ENCODE measurements around the gene PPP2R5E.

Gene PPP2R5E

GRCh38 chr14:63432888-63433552, 110.2 kb downstream of the PPP2R5E start:
- no peak for DNase-seq (ENCODE audit: low spot score)

- no peak for DNase-seq (ENCODE audit: low spot score)
Measured at GRCh38 chr14:63432228-63432627, 110.9 kb downstream of the PPP2R5E start.

- DNase-seq (ENCODE audit: low spot score) = no peak
Measured at GRCh38 chr14:63431466-63431865, 111.7 kb downstream of the PPP2R5E start.

GRCh38 chr14:63428486-63428885, 114.7 kb downstream of the PPP2R5E start:
- DNase-seq (ENCODE audit: low spot score) = no peak

- DNase-seq (ENCODE audit: low spot score) = no peak
Measured at GRCh38 chr14:63426838-63427352, 116.3 kb downstream of the PPP2R5E start.

- no peak for DNase-seq (ENCODE audit: low spot score)
Measured at GRCh38 chr14:63423889-63424288, 119.3 kb downstream of the PPP2R5E start.

- DNase-seq (ENCODE audit: low spot score) = no peak
Measured at GRCh38 chr14:63423381-63423780, 119.8 kb downstream of the PPP2R5E start.

- DNase-seq (ENCODE audit: low spot score) = no peak
Measured at GRCh38 chr14:63421919-63422318, 121.3 kb downstream of the PPP2R5E start.

GRCh38 chr14:63421226-63421625, 122.0 kb downstream of the PPP2R5E start:
- no peak for DNase-seq (ENCODE audit: low spot score)

- no peak for DNase-seq (ENCODE audit: low spot score)
Measured at GRCh38 chr14:63418020-63418419, 125.2 kb downstream of the PPP2R5E start.

- no peak for DNase-seq (ENCODE audit: low spot score)
Measured at GRCh38 chr14:63413009-63413408, 130.2 kb downstream of the PPP2R5E start.

- no peak for DNase-seq (ENCODE audit: low spot score)
Measured at GRCh38 chr14:63406333-63406732, 136.8 kb downstream of the PPP2R5E start.

GRCh38 chr14:63405715-63406114, 137.5 kb downstream of the PPP2R5E start:
- no peak for DNase-seq (ENCODE audit: low spot score)

GRCh38 chr14:63404906-63405305, 138.3 kb downstream of the PPP2R5E start:
- DNase-seq (ENCODE audit: low spot score) = no peak

- DNase-seq (ENCODE audit: low spot score) = no peak
Measured at GRCh38 chr14:63401646-63402045, 141.5 kb downstream of the PPP2R5E start.

- no peak for DNase-seq (ENCODE audit: low spot score)
Measured at GRCh38 chr14:63398952-63399351, 144.2 kb downstream of the PPP2R5E start.

- DNase-seq (ENCODE audit: low spot score) = no peak
Measured at GRCh38 chr14:63394841-63395240, 148.3 kb downstream of the PPP2R5E start.

GRCh38 chr14:63394432-63394831, 148.7 kb downstream of the PPP2R5E start:
- no peak for DNase-seq (ENCODE audit: low spot score)

- no peak for DNase-seq (ENCODE audit: low spot score)
Measured at GRCh38 chr14:63393012-63393411, 150.2 kb downstream of the PPP2R5E start.

GRCh38 chr14:63392236-63392635, 150.9 kb downstream of the PPP2R5E start:
- no peak for DNase-seq (ENCODE audit: low spot score)

- peak; percentile 72 for DNase-seq (ENCODE audit: low spot score)
Measured at GRCh38 chr14:63388766-63389431, 154.3 kb downstream of the PPP2R5E start.

GRCh38 chr14:63387711-63388110, 155.5 kb downstream of the PPP2R5E start:
- no peak for DNase-seq (ENCODE audit: low spot score)

GRCh38 chr14:63383776-63384367, 159.3 kb downstream of the PPP2R5E start:
- no peak for DNase-seq (ENCODE audit: low spot score)

All from hematopoietic multipotent progenitor cell treated with erythropoietin and hydrocortisone succinate and interleukin-3 and kit ligand, for 15 days (in vitro differentiated cells).